Neural cell (in vitro differentiated cells): Measurements from ENCODE around the gene CHDH. TPM values are rescaled to one million over a fixed set of nuclear protein-coding genes. Genes with fewer than 3 reads are reported as not detected.

ENCODE experiments used
- H2AFZ ChIP-seq: fragments of 200-600, 300-800 bp; sonication (generic), shearing (Covaris generic); 2 replicates; pipeline ENCODE4 v1.6.0; 2014; ENCODE audit warnings: low read depth, mild to moderate bottlenecking, antibody characterized with exemption, low read length, moderate library complexity
- H3F3A ChIP-seq: fragments of 200-600 bp; shearing (Covaris generic); 2 replicates; pipeline ENCODE4 v1.6.1; 2016; ENCODE audit warnings: mild to moderate bottlenecking, moderate library complexity, mixed read lengths, antibody characterized with exemption, low read length; ENCODE audit not compliant: insufficient read depth, poor library complexity, severe bottlenecking
- H3K27ac ChIP-seq: fragments of 200-600, 300-800 bp; sonication (generic), shearing (Covaris generic); 2 replicates; pipeline ENCODE4 v1.5.1; 2014; ENCODE audit warnings: mild to moderate bottlenecking, low read length, moderate library complexity
- H3K27me3 ChIP-seq: fragments of 300-800, 200-600 bp; sonication (generic), shearing (Covaris generic); 2 replicates; pipeline ENCODE4 v1.6.0; 2014; ENCODE audit warnings: mild to moderate bottlenecking, low read depth, low read length, moderate library complexity; ENCODE audit not compliant: insufficient read depth
- H3K36me3 ChIP-seq: fragments of 300-800, 200-600 bp; sonication (generic), shearing (Covaris generic); 2 replicates; pipeline ENCODE4 v1.5.1; 2014; ENCODE audit warnings: mild to moderate bottlenecking, antibody characterized with exemption, low read length, moderate library complexity; ENCODE audit not compliant: insufficient read depth
- H3K4me2 ChIP-seq: fragments of 300-800, 200-600 bp; sonication (generic), shearing (Covaris generic); 2 replicates; pipeline ENCODE4 v1.6.0; 2014; ENCODE audit warnings: mild to moderate bottlenecking, low read length
- H3K4me3 ChIP-seq: fragments of 300-800, 200-600 bp; sonication (generic), shearing (Covaris generic); 2 replicates; pipeline ENCODE4 v1.5.1; 2014; ENCODE audit warnings: mild to moderate bottlenecking, low read length, moderate library complexity
- H3K79me2 ChIP-seq: fragments of 200-600 bp; shearing (Covaris generic); replicated peaks from 2 replicates; pipeline ENCODE4 v1.6.0; 2014; ENCODE audit warnings: mild to moderate bottlenecking, low read length, moderate library complexity; ENCODE audit not compliant: insufficient read depth
- H3K9ac ChIP-seq: fragments of 300-800, 200-600 bp; sonication (generic), shearing (Covaris generic); 2 replicates; pipeline ENCODE4 v1.6.1; 2016; ENCODE audit warnings: mild to moderate bottlenecking, low read length, mixed read lengths
- H3K9me2 ChIP-seq: fragments of 200-600 bp; shearing (Covaris generic); 2 replicates; pipeline ENCODE4 v1.6.1; 2016; ENCODE audit warnings: mild to moderate bottlenecking, low read length, mixed read lengths; ENCODE audit not compliant: insufficient read depth
- H3K9me3 ChIP-seq: fragments of 200-600, 300-800 bp; sonication (generic), shearing (Covaris generic); 2 replicates; pipeline ENCODE4 v1.6.1; 2016; ENCODE audit warnings: mild to moderate bottlenecking, mixed run types, low read length, moderate library complexity, mixed read lengths
- H4K20me1 ChIP-seq: fragments of 200-600 bp; shearing (Covaris generic); 2 replicates; pipeline ENCODE4 v1.6.1; 2016; ENCODE audit warnings: mild to moderate bottlenecking, mixed run types; ENCODE audit not compliant: insufficient read depth
- CTCF ChIP-seq: fragments of 450-650 bp; IDR thresholded peaks from 2 replicates; pipeline ENCODE4 v1.5.1; 2014; ENCODE audit warnings: antibody characterized with exemption, mild to moderate bottlenecking, moderate library complexity; ENCODE audit not compliant: poor library complexity, severe bottlenecking
- EP300 ChIP-seq: fragments of 450-650 bp; conservative IDR thresholded peaks from 2 replicates; pipeline ENCODE4 v1.6.1; 2014; ENCODE audit warnings: antibody characterized with exemption, mild to moderate bottlenecking, moderate library complexity; ENCODE audit not compliant: poor library complexity, severe bottlenecking
- EZH2 ChIP-seq: fragments of 200-600, 300-800 bp; shearing (Covaris generic), sonication (generic); IDR thresholded peaks from 2 replicates; pipeline ENCODE4 v1.6.1; 2014; ENCODE audit warnings: antibody characterized with exemption, low read length, borderline replicate concordance, mild to moderate bottlenecking; ENCODE audit not compliant: insufficient read depth, poor library complexity, severe bottlenecking
- MXI1 ChIP-seq: fragments of 450-650 bp; conservative IDR thresholded peaks from 2 replicates; pipeline ENCODE4 v1.6.1; 2014; ENCODE audit warnings: antibody characterized with exemption, mild to moderate bottlenecking; ENCODE audit not compliant: poor library complexity, severe bottlenecking
- POLR2AphosphoS5 ChIP-seq: IDR thresholded peaks from 2 replicates; pipeline ENCODE4 v1.6.1; 2012
- RAD21 ChIP-seq: fragments of 450-650 bp; conservative IDR thresholded peaks from 2 replicates; pipeline ENCODE4 v1.6.1; 2014; ENCODE audit warnings: antibody characterized with exemption, mild to moderate bottlenecking, moderate library complexity
- REST ChIP-seq: IDR thresholded peaks from 2 replicates; pipeline ENCODE4 v1.6.1; 2012; ENCODE audit warnings: borderline replicate concordance
- SMC3 ChIP-seq: fragments of 450-650 bp; conservative IDR thresholded peaks from 2 replicates; pipeline ENCODE4 v1.6.1; 2014; ENCODE audit warnings: antibody characterized with exemption, mild to moderate bottlenecking, moderate library complexity; ENCODE audit not compliant: poor library complexity
- TAF1 ChIP-seq: IDR thresholded peaks from 2 replicates; pipeline ENCODE4 v1.6.1; 2012; ENCODE audit warnings: low read depth
- polyA plus RNA-seq: library from polyadenylated mRNA; depleted of rRNA; stranded (reverse); fragments of >200 nt; gene quantifications from 2 replicates; pipeline ENCODE4 v1.2.3, GENCODE V29; 2014

Gene CHDH
- polyA plus RNA-seq, 1 donor from 2014 or later = 0.17 TPM

GRCh38 chr3:53885239-53885638 lies 39.0 kb upstream of the CHDH start:
- no peak overlapping the region for H3K9ac ChIP-seq

GRCh38 chr3:53884623-53885022 lies 38.4 kb upstream of the CHDH start:
- Histone ChIP-seq H3K79me2 (peaks cover 30% of the 10 kb centered on the region), H3K27ac (no peak overlapping the region), H3K4me2 (no peak overlapping the region), H2AFZ (no peak overlapping the region), H4K20me1 (no peaks in the 10 kb centered on the region), H3K36me3 (peaks cover 9% of the 10 kb centered on the region), H3K9me3 (no peaks in the 10 kb centered on the region), H3K9me2 (no peaks in the 10 kb centered on the region), H3K9ac (no peak overlapping the region), H3K4me3 (no peak overlapping the region), H3K27me3 (no peaks in the 10 kb centered on the region), H3F3A (no peaks in the 10 kb centered on the region)
- TF ChIP-seq CTCF (no peak), EZH2 (no peak), REST (no peak), EP300 (no peak), RAD21 (no peak), TAF1 (no peak)

More at GRCh38 chr3:53885239-53885638, 39.0 kb upstream of the CHDH start:
- Histone ChIP-seq H3K4me3 (no peak overlapping the region), H3K9me2 (no peaks in the 10 kb centered on the region), H3K4me2 (no peak overlapping the region), H4K20me1 (no peaks in the 10 kb centered on the region), H2AFZ (no peak overlapping the region), H3K79me2 (peaks cover 34% of the 10 kb centered on the region), H3F3A (no peaks in the 10 kb centered on the region), H3K27ac (no peak overlapping the region), H3K27me3 (no peaks in the 10 kb centered on the region), H3K36me3 (peaks cover 7% of the 10 kb centered on the region), H3K9me3 (no peaks in the 10 kb centered on the region)
- no peak for TF ChIP-seq POLR2AphosphoS5
- no peak for TF ChIP-seq SMC3
- no peak for TF ChIP-seq TAF1
- no peak for TF ChIP-seq EP300
- TF ChIP-seq REST = no peak
- no peak for TF ChIP-seq EZH2
- no peak for TF ChIP-seq MXI1
- no peak for TF ChIP-seq CTCF
- no peak for TF ChIP-seq RAD21
